H1 (cell line): ENCODE measurements around the gene FMNL2. TPM values are rescaled to one million over a fixed set of nuclear protein-coding genes. Genes with fewer than 3 reads are reported as not detected.

Source experiments
- CTCF ChIA-PET: fragments of 300-600 bp; sonication (Branson Sonifier 250); formaldehyde crosslinking; loops from one replicate; lab custom pipeline; 2021; ENCODE audit not compliant: partially characterized antibody; lab: Charles Lee
- POLR2A ChIA-PET: fragments of 300-600 bp; sonication (Branson Sonifier 250); formaldehyde crosslinking; loops from one replicate; lab custom pipeline; 2021; ENCODE audit warnings: inconsistent platforms; ENCODE audit not compliant: partially characterized antibody; lab: Charles Lee
- DNase-seq, 2 experiments: peaks; one replicate each; pipeline versions ENCODE4 v3.0.0 to v3.0.0-alpha.2; 2010 to 2022; ENCODE audit warnings: low spot score in 2 of 2, low read depth in 1 of 2, mixed read lengths in 1 of 2
- FAIRE-seq: peaks from 2 replicates; lab custom pipeline; 2011; peaks lifted over from hg19 to GRCh38; lab: Jason Lieb, UNC
- H2AFZ ChIP-seq: 2 replicates; pipeline ENCODE4 v1.8.1; 2012; ENCODE audit warnings: low read length, inconsistent platforms
- H2AK5ac ChIP-seq: 2 replicates; pipeline ENCODE4 v1.6.1; 2013; ENCODE audit warnings: low read depth, low read length
- H2BK120ac ChIP-seq: replicated peaks from 2 replicates; pipeline ENCODE3; 2013; ENCODE audit warnings: low read depth, low read length, inconsistent platforms
- H2BK12ac ChIP-seq: 2 replicates; pipeline ENCODE4 v1.6.1; 2013; ENCODE audit warnings: low read depth, low read length
- H2BK15ac ChIP-seq: 2 replicates; pipeline ENCODE4 v1.6.1; 2013; ENCODE audit warnings: low read length
- H2BK20ac ChIP-seq: 2 replicates; pipeline ENCODE4 v1.6.1; 2013; ENCODE audit warnings: low read length
- H2BK5ac ChIP-seq: 2 replicates; pipeline ENCODE4 v1.6.1; 2013; ENCODE audit warnings: low read depth, low read length
- H3K14ac ChIP-seq: 2 replicates; pipeline ENCODE4 v1.6.1; 2013; ENCODE audit warnings: inconsistent platforms; ENCODE audit not compliant: insufficient read length
- H3K18ac ChIP-seq: 2 replicates; pipeline ENCODE4 v1.6.1; 2013; ENCODE audit warnings: low read length; ENCODE audit errors: extremely low read depth
- H3K23ac ChIP-seq: 2 replicates; pipeline ENCODE4 v1.6.1; 2013; ENCODE audit warnings: inconsistent platforms; ENCODE audit not compliant: insufficient read length
- H3K23me2 ChIP-seq: 2 replicates; pipeline ENCODE4 v1.6.1; 2013; ENCODE audit warnings: low read depth, low read length
- H3K27ac ChIP-seq: 2 replicates; pipeline ENCODE4 v1.6.1; 2011; ENCODE audit warnings: low read depth, low read length, inconsistent platforms
- H3K27me3 ChIP-seq, 4 experiments: replicated peaks in 1 of 4; 1 replicate in 1 of 4; 2 replicates in 3 of 4; pipeline versions ENCODE4 v1.6.1 to v1.8.1; 2011 to 2013; ENCODE audit warnings: low read length in 3 of 4, mild to moderate bottlenecking in 3 of 4, inconsistent platforms in 2 of 4, mixed read lengths in 2 of 4, moderate library complexity in 1 of 4; ENCODE audit not compliant: control insufficient read depth in 3 of 4, insufficient read depth in 3 of 4; ENCODE audit errors: extremely low read depth in 1 of 4
- H3K36me3 ChIP-seq, 4 experiments: 2 replicates each; pipeline versions ENCODE4 v1.6.1 to v1.8.1; 2011 to 2013; ENCODE audit warnings: mild to moderate bottlenecking in 4 of 4, low read length in 3 of 4, moderate library complexity in 2 of 4, control low read depth in 1 of 4, inconsistent platforms in 1 of 4; ENCODE audit not compliant: insufficient read depth in 4 of 4, control insufficient read depth in 2 of 4
- H3K4ac ChIP-seq: replicated peaks from 2 replicates; pipeline ENCODE3; 2013; ENCODE audit warnings: low read length, low read depth, mixed read lengths, inconsistent platforms; ENCODE audit not compliant: insufficient read length
- H3K4me1 ChIP-seq, 4 experiments: replicated peaks in 1 of 4; 1 replicate in 1 of 4; 2 replicates in 3 of 4; pipeline versions ENCODE4 v1.6.1 to v1.8.1; 2011 to 2013; ENCODE audit warnings: low read length in 3 of 4, inconsistent platforms in 2 of 4, mixed read lengths in 1 of 4; ENCODE audit not compliant: insufficient read depth in 4 of 4, control insufficient read depth in 3 of 4
- H3K4me2 ChIP-seq, 2 experiments: 2 replicates each; pipeline versions ENCODE4 v1.6.1 to v1.8.1; 2011 to 2013; ENCODE audit warnings: low read depth in 2 of 2, low read length in 2 of 2, control low read depth in 1 of 2, inconsistent platforms in 1 of 2, mild to moderate bottlenecking in 1 of 2; ENCODE audit not compliant: insufficient read depth in 1 of 2
- H3K4me3 ChIP-seq, 4 experiments: fragments of 200-600, 300-600 bp in 1 of 4; sonication (generic), shearing (Covaris generic), sonication (Bioruptor Twin) in 1 of 4; 2 replicates each; pipeline versions ENCODE4 v1.5.1 to v1.8.1; 2011 to 2016; ENCODE audit warnings: low read length in 4 of 4, low read depth in 3 of 4, control low read depth in 2 of 4, inconsistent platforms in 2 of 4, mild to moderate bottlenecking in 2 of 4, mixed read lengths in 1 of 4, moderate library complexity in 1 of 4; ENCODE audit not compliant: insufficient read depth in 2 of 4; ENCODE audit errors: extremely low read depth in 1 of 4
- H3K56ac ChIP-seq: replicated peaks from 2 replicates; pipeline ENCODE3; 2013; ENCODE audit warnings: low read depth, mild to moderate bottlenecking, mixed read lengths, low read length, inconsistent platforms; ENCODE audit not compliant: insufficient read length
- H3K79me1 ChIP-seq: 2 replicates; pipeline ENCODE4 v1.6.1; 2013; ENCODE audit warnings: low read depth, low read length, control low read depth
- H3K79me2 ChIP-seq, 2 experiments: 2 replicates each; pipeline versions ENCODE4 v1.6.1 to v1.8.1; 2012 to 2013; ENCODE audit warnings: low read length in 2 of 2, mild to moderate bottlenecking in 2 of 2, inconsistent platforms in 1 of 2; ENCODE audit not compliant: insufficient read depth in 2 of 2, control insufficient read depth in 1 of 2
- H3K9ac ChIP-seq, 4 experiments: replicated peaks in 1 of 4; 1 replicate in 1 of 4; 2 replicates in 3 of 4; pipeline versions ENCODE4 v1.6.1 to v1.8.1; 2011 to 2013; ENCODE audit warnings: low read depth in 3 of 4, low read length in 3 of 4, control low read depth in 2 of 4, mild to moderate bottlenecking in 2 of 4, moderate library complexity in 2 of 4, inconsistent platforms in 1 of 4; ENCODE audit errors: extremely low read depth in 1 of 4
- H3K9me3 ChIP-seq, 2 experiments: 2 replicates each; pipeline versions ENCODE4 v1.6.1 to v1.8.1; 2012 to 2013; ENCODE audit warnings: mild to moderate bottlenecking in 2 of 2, moderate library complexity in 2 of 2, control low read depth in 1 of 2, inconsistent platforms in 1 of 2, low read depth in 1 of 2, low read length in 1 of 2, mixed read lengths in 1 of 2; ENCODE audit not compliant: insufficient read depth in 2 of 2
- H4K20me1 ChIP-seq, 2 experiments: replicated peaks in 1 of 2; 2 replicates each; pipeline versions ENCODE3 to v1.8.1; 2011 to 2013; ENCODE audit warnings: inconsistent platforms in 2 of 2, low read length in 2 of 2, mild to moderate bottlenecking in 1 of 2; ENCODE audit not compliant: insufficient read depth in 2 of 2, control insufficient read depth in 1 of 2
- H4K5ac ChIP-seq: 2 replicates; pipeline ENCODE4 v1.6.1; 2013; ENCODE audit warnings: low read length, low read depth, mixed read lengths, inconsistent platforms; ENCODE audit not compliant: insufficient read length
- H4K8ac ChIP-seq: 2 replicates; pipeline ENCODE4 v1.8.0; 2013; ENCODE audit warnings: mild to moderate bottlenecking, moderate library complexity, low read length, inconsistent platforms; ENCODE audit not compliant: insufficient read depth; ENCODE audit errors: extremely low read depth
- H4K91ac ChIP-seq: replicated peaks from 2 replicates; pipeline ENCODE3; 2013; ENCODE audit warnings: low read length, mixed read lengths, inconsistent platforms; ENCODE audit not compliant: insufficient read length
- BRCA1 ChIP-seq: IDR thresholded peaks from 2 replicates; pipeline ENCODE4 v1.6.1; 2012; ENCODE audit warnings: low read depth, low read length, improper control_type of control experiment
- CBX8 ChIP-seq: fragments of 300-800, 300-1000 bp; sonication (generic); IDR thresholded peaks from 2 replicates; pipeline ENCODE4 v1.7.1; 2016; ENCODE audit warnings: low read depth, low read length, borderline replicate concordance
- CREB1 ChIP-seq: IDR thresholded peaks from 2 replicates; pipeline ENCODE4 v1.6.1; 2012; ENCODE audit warnings: inconsistent platforms
- EP300 ChIP-seq, 2 experiments: IDR thresholded peaks; 1 replicate in 1 of 2; 2 replicates in 1 of 2; pipeline ENCODE4 v1.6.1; 2011 to 2012; ENCODE audit warnings: low read depth in 2 of 2, low read length in 2 of 2, mild to moderate bottlenecking in 2 of 2, borderline replicate concordance in 1 of 2, inconsistent platforms in 1 of 2, moderate library complexity in 1 of 2
- FOSL1 ChIP-seq: IDR thresholded peaks from 2 replicates; pipeline ENCODE4 v1.6.1; 2011; ENCODE audit warnings: mild to moderate bottlenecking, low read depth, low read length, moderate library complexity; ENCODE audit not compliant: insufficient read depth
- JUN ChIP-seq: IDR thresholded peaks from 2 replicates; pipeline ENCODE4 v1.6.1; 2011; ENCODE audit warnings: low read depth, mild to moderate bottlenecking, improper control_type of control experiment, low read length
- KDM1A ChIP-seq: fragments of 200-600, 300-600 bp; sonication (generic); IDR thresholded peaks from 2 replicates; pipeline ENCODE4 v1.7.1; 2016; ENCODE audit warnings: mild to moderate bottlenecking, low read length, borderline replicate concordance
- MAFK ChIP-seq: IDR thresholded peaks from 2 replicates; pipeline ENCODE4 v1.6.1; 2012; ENCODE audit warnings: low read depth, mild to moderate bottlenecking, improper control_type of control experiment, low read length
- RAD21 ChIP-seq, 2 experiments: IDR thresholded peaks in 1 of 2; conservative IDR thresholded peaks in 1 of 2; 2 replicates each; pipeline ENCODE4 v1.6.1; 2011; ENCODE audit warnings: low read depth in 2 of 2, low read length in 2 of 2, improper control_type of control experiment in 1 of 2, inconsistent platforms in 1 of 2, mild to moderate bottlenecking in 1 of 2, moderate library complexity in 1 of 2
- RFX5 ChIP-seq: IDR thresholded peaks from 2 replicates; pipeline ENCODE4 v1.6.1; 2011; ENCODE audit warnings: low read depth, low read length, improper control_type of control experiment, borderline replicate concordance
- RXRA ChIP-seq: IDR thresholded peaks from 2 replicates; pipeline ENCODE4 v1.6.1; 2011; ENCODE audit warnings: low read depth, mild to moderate bottlenecking, low read length, moderate library complexity; ENCODE audit not compliant: insufficient read depth
- SUZ12 ChIP-seq: fragments of 200-600 bp; sonication (generic); IDR thresholded peaks from 2 replicates; pipeline ENCODE4 v1.6.1; 2012; ENCODE audit warnings: mild to moderate bottlenecking, inconsistent platforms, low read length, moderate library complexity, mixed read lengths
- TAF1 ChIP-seq: IDR thresholded peaks from 2 replicates; pipeline ENCODE4 v1.6.1; 2011; ENCODE audit warnings: mild to moderate bottlenecking, low read depth, low read length
- WGBS, 2 experiments: shearing (Covaris generic) in 1 of 2; methylation state at CpG; one replicate each; pipeline versions ENCODE4 v1.1.6 to v1.1.7; 2013 to 2015; ENCODE audit warnings: low lambda C conversion rate in 2 of 2, mixed read lengths in 2 of 2, inconsistent platforms in 1 of 2, low coverage in 1 of 2, missing lambda C conversion rate in 1 of 2; ENCODE audit not compliant: insufficient replicate concordance in 2 of 2, insufficient coverage in 1 of 2, insufficient read length in 1 of 2; ENCODE audit errors: extremely low coverage in 1 of 2, missing lambda C conversion rate in 1 of 2; 5-methylcytosine and 5-hydroxymethylcytosine counted together
- polyA plus RNA-seq, 7 experiments: library from polyadenylated mRNA; depleted of rRNA in 3 of 7; stranded (reverse) in 5 of 7; unstranded in 2 of 7; fragments of >200 nt in 5 of 7; fragments of 200-250 nt in 2 of 7; gene quantifications; 1 replicate in 5 of 7; 2 replicates in 1 of 7; 4 replicates in 1 of 7; pipeline versions ENCODE4 v1.2.1 to v1.2.3, GENCODE V29; 2011 to 2013; ENCODE audit warnings: missing spikeins in 2 of 7, mixed read lengths in 2 of 7
- total RNA-seq: library from RNA; stranded (reverse); fragmentation: NEBNext Ultra II Directional; extraction: Animal tissue kit (Norgen Biotek cat#: 25700); gene quantifications from 2 replicates; pipeline ENCODE4 v1.2.1, GENCODE V29; 2021

FMNL2 gene
- total and polyA plus RNA-seq, 2 of the 8 experiments (the other 6 are each of a cell fraction or from before 2014, with no cell fraction given), result 15.5 to 45.1 TPM

GRCh38 chr2:152440049-152440448 is 105.1 kb downstream of the FMNL2 start:
- H2BK120ac ChIP-seq, result no peak overlapping the region
- H3K27me3 ChIP-seq, result no peaks in the 10 kb centered on the region
- H3K79me2 ChIP-seq, result peaks cover 5 to 95% of the 10 kb centered on the region in 2 experiments
- H3K27ac ChIP-seq, result no peak overlapping the region
- H3K4me2 ChIP-seq, result no peak overlapping the region
- no peak overlapping the region for H3K18ac ChIP-seq
- H3K9me3 ChIP-seq, result no peaks in the 10 kb centered on the region
- no peak overlapping the region for H4K91ac ChIP-seq
- no peak overlapping the region for H4K5ac ChIP-seq
- H3K4me1 ChIP-seq, result peaks cover under 1 to 26% (median 5%) of the 10 kb centered on the region in 4 experiments; a peak in 5 of 7 replicates
- no peak overlapping the region for H2BK20ac ChIP-seq
- H4K8ac ChIP-seq, result no peak overlapping the region
- no peak overlapping the region for H3K23ac ChIP-seq
- H3K4ac ChIP-seq, result no peak overlapping the region
- H4K20me1 ChIP-seq, result peaks cover 2 to 6% of the 10 kb centered on the region in 2 experiments
- H3K23me2 ChIP-seq, result peaks cover 1% of the 10 kb centered on the region; the same call in 1 of the 2 replicates
- CTCF ChIA-PET, result no interaction called here
- no peak overlapping the region; a peak in 1 of 7 replicates for H3K9ac ChIP-seq
- 76% methylated on average over 4 of the region's 4 CpGs; no CpG with 5 or more reads in 1 of the 2 experiments for WGBS, 2 experiments
- POLR2A ChIA-PET, result no interaction called here
- no peak overlapping the region for H2AK5ac ChIP-seq
- DNase-seq, result no peak
- H2BK5ac ChIP-seq, result no peak overlapping the region
- no peak overlapping the region for H3K14ac ChIP-seq
- FAIRE-seq, result no peak
- H2BK15ac ChIP-seq, result no peak overlapping the region
- H2AFZ ChIP-seq, result no peak overlapping the region
- H3K56ac ChIP-seq, result no peak overlapping the region
- H2BK12ac ChIP-seq, result no peak overlapping the region
- H3K79me1 ChIP-seq, result peaks cover 10% of the 10 kb centered on the region
- H3K4me3 ChIP-seq, result no peak overlapping the region
- H3K36me3 ChIP-seq, result no peaks in the 10 kb centered on the region
- no peak for TF ChIP-seq FOSL1
- TF ChIP-seq RXRA, result no peak
- TF ChIP-seq RFX5, result no peak
- TF ChIP-seq CBX8, result no peak
- TF ChIP-seq TAF1, result no peak
- no peak for TF ChIP-seq KDM1A
- TF ChIP-seq CREB1, result no peak
- no peak for TF ChIP-seq SUZ12
- no peak for TF ChIP-seq MAFK
- no peak for TF ChIP-seq RAD21 (IDR thresholded peaks at IDR 0.05 in 1 of 2, conservative IDR thresholded peaks at IDR 0.05 in 1 of 2; ENCODE audit: low read depth in 2 of 2, low read length in 2 of 2)
- no peak for TF ChIP-seq JUN
- TF ChIP-seq BRCA1, result no peak
- no peak for TF ChIP-seq EP300 (IDR thresholded peaks at IDR 0.05; ENCODE audit: borderline replicate concordance in 1 of 2, low read depth in 2 of 2, low read length in 2 of 2)
